ENCODE data around the gene CDK16. TPM values are rescaled to one million over a fixed set of nuclear protein-coding genes. Genes with fewer than 3 reads are reported as not detected.

Gene CDK16
- total RNA-seq, 4 donors from 2014 or later, result 118 to 188 (median 154) TPM

DNA sequence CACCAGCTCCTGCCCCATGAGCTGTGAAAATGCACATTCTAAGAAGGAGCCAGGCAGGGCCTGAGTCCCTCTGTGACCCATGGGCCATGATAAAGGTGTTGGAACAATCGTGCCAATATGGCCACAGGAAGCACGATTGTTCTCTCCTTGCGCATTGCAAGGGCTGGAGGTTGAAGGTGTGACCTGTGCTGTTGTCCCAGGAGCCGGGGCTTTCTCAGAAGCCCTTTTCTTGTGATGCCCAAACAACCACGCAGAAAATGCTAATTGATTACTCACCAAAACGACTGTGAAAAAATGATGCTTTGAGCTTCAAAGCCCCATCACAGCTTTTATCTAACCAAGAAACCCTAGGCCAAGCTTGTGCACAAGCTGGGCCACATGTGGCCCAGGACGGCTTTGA, 48.2 kb downstream of the CDK16 start:
- Histone ChIP-seq H3K9me3 (no peaks in the 10 kb centered on the region), H3K36me3 (no peaks in the 10 kb centered on the region), H3K4me3 (no peak overlapping the region), H3K4me1 (no peaks in the 10 kb centered on the region), H3K27me3 (no peaks in the 10 kb centered on the region), H3K27ac (no peak overlapping the region)
- DNase-seq, result no peak
- TF ChIP-seq POLR2A (IDR thresholded peaks at IDR 0.05), result no peak
- no peak for TF ChIP-seq CTCF (IDR thresholded peaks at IDR 0.05)

DNA sequence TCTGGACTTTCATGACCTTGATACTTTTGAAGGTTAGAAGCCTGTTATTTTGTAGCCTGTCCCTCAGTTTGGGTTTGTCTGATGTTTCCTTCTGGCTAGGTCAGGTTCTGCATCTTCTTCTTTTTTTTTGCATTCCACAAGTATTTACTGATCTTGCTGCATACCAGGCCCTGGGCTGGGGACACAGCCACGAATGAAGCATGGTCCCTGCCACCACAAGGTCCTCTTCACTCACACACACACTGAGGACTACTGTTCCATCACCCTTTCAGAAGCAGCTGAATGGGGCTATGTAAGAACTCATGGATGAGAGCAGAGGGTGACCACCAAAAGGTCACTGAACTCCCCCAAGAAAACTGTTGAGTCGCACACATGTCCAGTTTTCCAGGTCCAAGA, 53.5 kb downstream of the CDK16 start:
- no peak for DNase-seq
- H3K4me3 ChIP-seq, result no peak overlapping the region
- no peak overlapping the region for H3K27ac ChIP-seq
- H3K4me1 ChIP-seq, result no peaks in the 10 kb centered on the region
- H3K27me3 ChIP-seq, result no peaks in the 10 kb centered on the region
- no peaks in the 10 kb centered on the region for H3K36me3 ChIP-seq
- TF ChIP-seq POLR2A (IDR thresholded peaks at IDR 0.05), result no peak
- TF ChIP-seq CTCF (IDR thresholded peaks at IDR 0.05), result no peak
- no peaks in the 10 kb centered on the region for H3K9me3 ChIP-seq

GRCh38 chrX:47273011-47273730, 54.7 kb downstream of the CDK16 start:
- Histone ChIP-seq H3K27ac (no peak overlapping the region), H3K4me1 (no peaks in the 10 kb centered on the region), H3K36me3 (no peaks in the 10 kb centered on the region), H3K9me3 (no peaks in the 10 kb centered on the region), H3K27me3 (no peaks in the 10 kb centered on the region), H3K4me3 (no peak overlapping the region)
- no peak for DNase-seq
- TF ChIP-seq CTCF (IDR thresholded peaks at IDR 0.05) (no peak), POLR2A (IDR thresholded peaks at IDR 0.05) (no peak)

- no peaks in the 10 kb centered on the region for H3K36me3 ChIP-seq
- no peaks in the 10 kb centered on the region for H3K9me3 ChIP-seq
- DNase-seq, result no peak
- no peak for TF ChIP-seq CTCF (IDR thresholded peaks at IDR 0.05)
- TF ChIP-seq POLR2A (IDR thresholded peaks at IDR 0.05), result no peak
- no peak overlapping the region for H3K27ac ChIP-seq
- no peaks in the 10 kb centered on the region for H3K27me3 ChIP-seq
- H3K4me1 ChIP-seq, result no peaks in the 10 kb centered on the region
- no peak overlapping the region for H3K4me3 ChIP-seq
Observed at GRCh38 chrX:47278691-47279090, 60.2 kb downstream of the CDK16 start.

Other genes starting within 250 kb of the CDK16 start
- 1 to 10 TPM in 1 of 4 donors, under 1 TPM in 2, not detected in 1; 0.53 to 1.7 (median 0.80) TPM for gene RGN, start 140.2 kb upstream of the CDK16 start, total RNA-seq
- 10 to 100 TPM; 42.6 to 60.2 (median 53.5) TPM for gene NDUFB11, start 74.0 kb upstream of the CDK16 start, total RNA-seq
- 10 to 100 TPM; 24.9 to 47.0 (median 35.3) TPM for gene RBM10, start 73.5 kb upstream of the CDK16 start, total RNA-seq
- 100 to 1,000 TPM; 114 to 203 (median 146) TPM for gene UBA1, start 24.9 kb upstream of the CDK16 start, total RNA-seq
- gene USP11, start 14.3 kb downstream of the CDK16 start, total RNA-seq, result 10 to 100 TPM; 19.8 to 66.8 (median 27.3) TPM
- gene ZNF157, start 151.9 kb downstream of the CDK16 start, total RNA-seq, result not detected